Endothelial cell of umbilical vein (primary cell): ENCODE results near the gene MCC.

Experiments
- EZH2 ChIP-seq: IDR thresholded peaks from 2 replicates; pipeline ENCODE4 v1.6.1; 2012; ENCODE audit warnings: borderline replicate concordance, low read depth, mild to moderate bottlenecking, moderate library complexity, low read length, inconsistent platforms; ENCODE audit not compliant: severe bottlenecking
- POLR2AphosphoS5 ChIP-seq: IDR thresholded peaks from 2 replicates; pipeline ENCODE4 v1.6.1; 2012; ENCODE audit warnings: low read depth, mild to moderate bottlenecking, control low read depth, low read length, moderate library complexity; ENCODE audit not compliant: insufficient read depth
- TF ChIP-seq, protein P1 (sequence below), 2 donors: IDR thresholded peaks; 1 replicate in 1 of 2; 2 replicates in 1 of 2; pipeline ENCODE4 v1.5.1; 2011; ENCODE audit warnings: low read length in 2 of 2, mild to moderate bottlenecking in 2 of 2, moderate library complexity in 2 of 2, control low read depth in 1 of 2, inconsistent platforms in 1 of 2, low read depth in 1 of 2; ENCODE audit not compliant: insufficient read depth in 1 of 2; ENCODE audit errors: extremely low read depth in 1 of 2

DNA sequence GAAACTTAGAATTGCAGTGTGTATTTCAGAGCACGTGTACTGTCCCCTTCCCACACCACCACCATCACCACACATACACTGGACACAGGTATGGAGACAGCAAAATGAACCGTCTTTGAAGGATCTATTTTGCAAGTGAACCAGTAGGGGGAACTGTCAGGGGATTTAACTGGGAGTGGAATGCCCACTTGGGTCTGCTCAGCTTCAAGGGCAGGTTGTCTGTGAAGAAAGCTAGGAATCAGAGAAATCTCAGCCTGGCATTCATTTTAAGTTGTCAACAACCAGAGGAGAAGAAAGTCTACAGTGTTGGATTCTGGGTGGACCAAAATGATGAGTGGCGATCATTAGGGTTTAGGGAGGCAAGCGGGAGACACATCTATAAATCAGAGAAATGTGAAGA lies 364.6 kb downstream of the MCC start:
- TF ChIP-seq, protein P1, sequence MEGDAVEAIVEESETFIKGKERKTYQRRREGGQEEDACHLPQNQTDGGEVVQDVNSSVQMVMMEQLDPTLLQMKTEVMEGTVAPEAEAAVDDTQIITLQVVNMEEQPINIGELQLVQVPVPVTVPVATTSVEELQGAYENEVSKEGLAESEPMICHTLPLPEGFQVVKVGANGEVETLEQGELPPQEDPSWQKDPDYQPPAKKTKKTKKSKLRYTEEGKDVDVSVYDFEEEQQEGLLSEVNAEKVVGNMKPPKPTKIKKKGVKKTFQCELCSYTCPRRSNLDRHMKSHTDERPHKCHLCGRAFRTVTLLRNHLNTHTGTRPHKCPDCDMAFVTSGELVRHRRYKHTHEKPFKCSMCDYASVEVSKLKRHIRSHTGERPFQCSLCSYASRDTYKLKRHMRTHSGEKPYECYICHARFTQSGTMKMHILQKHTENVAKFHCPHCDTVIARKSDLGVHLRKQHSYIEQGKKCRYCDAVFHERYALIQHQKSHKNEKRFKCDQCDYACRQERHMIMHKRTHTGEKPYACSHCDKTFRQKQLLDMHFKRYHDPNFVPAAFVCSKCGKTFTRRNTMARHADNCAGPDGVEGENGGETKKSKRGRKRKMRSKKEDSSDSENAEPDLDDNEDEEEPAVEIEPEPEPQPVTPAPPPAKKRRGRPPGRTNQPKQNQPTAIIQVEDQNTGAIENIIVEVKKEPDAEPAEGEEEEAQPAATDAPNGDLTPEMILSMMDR (IDR thresholded peaks at IDR 0.05; ENCODE audit: extremely low read depth in 1 of 2, insufficient read depth in 1 of 2, low read depth in 1 of 2, low read length in 2 of 2): peak; percentile 25 to 28
- TF ChIP-seq EZH2: no peak
- TF ChIP-seq POLR2AphosphoS5: no peak
